Stimulated activated CD8-positive, alpha-beta memory T cell treated with anti-CD3 and anti-CD28 coated beads, Interleukin-7, amount 100 ng/mL, for 48 hours (primary cell): ENCODE results near the gene CLPTM1L.
A peak's percentile ranks its signal among the peaks of the same experiment; 100 is the strongest.
"Not testable (repeated sequence)": the region's sequence is repeated elsewhere in the genome, so short reads cannot be mapped to it uniquely, and the experiment has no call there.

Experiments
- DNase-seq, 2 donors: peaks; one replicate each; pipeline ENCODE4 v3.0.0-alpha.2; 2020; ENCODE audit warnings: low read depth in 1 of 2; ENCODE audit errors: extremely low read depth in 1 of 2

The CLPTM1L gene

GRCh38 chr5:1380910-1381309 is 36.0 kb upstream of the CLPTM1L start:
- no peak for DNase-seq

- DNase-seq = peak; percentile 18 to 26
Observed at GRCh38 chr5:1380011-1380817, 35.3 kb upstream of the CLPTM1L start.

DNA sequence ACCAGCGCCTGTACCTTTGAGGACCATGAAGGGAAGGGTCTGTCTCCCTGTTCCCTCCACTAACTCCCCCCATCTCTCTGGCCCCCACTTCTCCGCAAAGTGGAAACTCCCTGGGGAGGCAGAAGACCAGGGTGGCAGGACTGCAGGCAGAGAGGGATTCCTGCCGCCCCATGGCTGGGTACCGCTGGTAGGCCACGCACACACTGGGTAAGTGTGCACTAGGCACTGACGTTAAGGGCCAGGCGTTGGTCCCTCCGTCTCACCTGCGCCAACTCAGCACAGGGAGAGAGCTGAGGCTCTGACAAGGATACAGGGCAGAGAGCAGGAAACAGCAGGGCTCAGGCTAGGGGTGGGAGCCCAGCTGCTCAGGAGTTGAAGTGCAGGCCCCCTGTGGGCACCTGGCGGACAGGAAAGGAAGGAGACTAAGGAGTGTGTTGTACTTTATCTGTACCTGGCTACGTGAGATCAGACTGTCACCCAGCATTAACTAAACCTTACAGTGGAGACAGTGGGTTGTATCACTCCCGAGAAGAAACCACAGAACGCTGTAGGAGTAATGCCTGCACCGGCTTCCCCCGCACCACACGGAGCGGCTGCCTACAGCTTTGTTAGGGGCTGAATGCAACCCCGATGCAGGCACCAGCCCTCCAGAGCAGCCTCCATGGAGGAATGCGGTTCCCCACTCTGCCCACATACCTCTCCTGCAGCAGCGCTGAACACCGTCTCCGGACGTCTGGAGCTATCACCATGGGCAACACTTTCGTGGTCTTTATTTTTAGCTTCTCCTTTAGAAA is 34.2 kb upstream of the CLPTM1L start:
- no peak for DNase-seq

GRCh38 chr5:1378096-1378495 is 33.2 kb upstream of the CLPTM1L start:
- DNase-seq = no peak

DNA sequence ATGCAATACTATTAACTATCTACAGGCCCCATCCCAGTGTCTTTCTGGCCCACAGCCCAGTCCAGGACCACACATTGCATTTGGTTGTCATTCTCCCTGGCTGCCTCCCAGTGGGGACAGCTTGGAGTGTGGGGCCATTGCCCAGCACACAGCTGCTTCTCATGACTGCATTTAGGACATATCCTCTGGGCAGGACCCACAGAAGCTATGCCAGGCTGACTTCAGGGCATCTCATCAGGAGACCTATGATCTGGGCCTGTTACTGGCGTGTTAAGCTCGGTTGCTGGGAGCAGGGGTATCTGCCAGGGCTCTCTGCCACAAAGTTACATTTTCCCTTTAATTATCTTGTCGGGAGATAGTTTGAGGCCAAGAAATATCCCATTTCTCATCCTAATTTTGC is 32.1 kb upstream of the CLPTM1L start:
- no peak for DNase-seq

- no peak for DNase-seq
Observed at GRCh38 chr5:1375871-1376810, 31.2 kb upstream of the CLPTM1L start.

DNA sequence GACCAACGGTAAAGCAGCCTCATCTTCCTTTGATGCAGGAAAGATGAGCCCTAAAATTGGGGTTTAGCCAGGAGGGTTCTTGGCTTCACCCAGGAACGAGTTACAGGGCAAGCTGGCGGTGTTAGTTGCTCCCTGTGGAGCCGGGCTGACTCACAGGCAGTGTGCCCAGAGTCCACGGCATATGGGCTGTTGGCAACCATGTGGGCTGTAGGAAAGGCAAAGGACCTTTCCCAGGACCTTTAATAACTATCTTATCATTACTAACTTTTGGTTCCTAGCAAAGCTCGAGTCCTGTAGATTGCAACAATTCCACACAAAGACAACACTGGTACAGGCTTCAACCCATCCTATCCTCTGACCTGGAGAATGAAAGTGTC is 29.8 kb upstream of the CLPTM1L start:
- DNase-seq = no peak

DNA sequence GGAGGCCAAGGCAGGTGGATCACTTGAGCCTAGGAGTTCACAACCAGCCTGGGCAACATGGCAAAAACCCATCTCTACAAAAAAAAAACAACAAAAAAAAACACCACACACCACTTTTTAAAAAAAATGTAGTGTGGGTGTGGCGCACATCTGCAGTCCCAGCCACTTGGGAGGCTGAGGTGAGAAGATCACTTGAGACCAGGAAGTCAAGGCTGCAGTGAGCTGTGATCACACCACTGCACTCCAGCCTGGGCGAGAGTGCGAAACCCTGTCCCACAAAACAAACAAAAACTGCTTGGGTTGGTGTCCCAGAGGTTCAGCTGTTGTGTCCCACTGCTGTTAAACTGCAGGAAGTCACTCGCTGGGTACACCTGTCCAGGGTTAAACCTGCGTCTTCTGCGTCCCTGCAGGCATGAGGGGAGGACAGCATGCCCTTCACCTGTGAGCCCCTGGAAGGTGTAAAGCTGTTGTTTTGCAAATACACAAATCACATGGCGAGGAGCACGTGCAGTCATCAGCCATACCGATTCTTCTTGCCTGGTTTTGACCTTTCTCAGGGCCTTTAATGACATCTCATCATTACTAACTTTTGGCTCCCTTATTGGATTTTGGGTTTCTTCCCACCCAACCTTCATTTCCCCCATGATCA is 29.3 kb upstream of the CLPTM1L start:
- DNase-seq = no peak

DNA sequence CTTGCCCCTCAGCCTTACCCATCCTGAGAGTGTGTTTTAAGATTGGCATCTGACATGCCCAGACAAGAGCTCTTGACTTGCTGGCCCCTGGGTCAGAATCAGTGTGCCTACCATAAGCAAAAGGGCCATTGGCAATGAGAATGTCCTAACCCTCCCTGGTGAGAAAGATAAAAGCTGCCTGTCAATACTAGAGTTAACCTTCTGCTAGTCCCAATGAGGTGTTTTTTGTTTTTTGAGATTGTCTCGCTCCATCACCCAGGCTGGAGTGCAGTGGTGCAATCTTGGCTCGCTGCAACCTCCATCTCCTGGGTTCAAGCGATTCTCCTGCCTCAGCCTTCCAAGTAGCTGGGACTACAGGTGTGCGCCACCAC is 27.1 kb upstream of the CLPTM1L start:
- DNase-seq = not testable (repeated sequence)

DNA sequence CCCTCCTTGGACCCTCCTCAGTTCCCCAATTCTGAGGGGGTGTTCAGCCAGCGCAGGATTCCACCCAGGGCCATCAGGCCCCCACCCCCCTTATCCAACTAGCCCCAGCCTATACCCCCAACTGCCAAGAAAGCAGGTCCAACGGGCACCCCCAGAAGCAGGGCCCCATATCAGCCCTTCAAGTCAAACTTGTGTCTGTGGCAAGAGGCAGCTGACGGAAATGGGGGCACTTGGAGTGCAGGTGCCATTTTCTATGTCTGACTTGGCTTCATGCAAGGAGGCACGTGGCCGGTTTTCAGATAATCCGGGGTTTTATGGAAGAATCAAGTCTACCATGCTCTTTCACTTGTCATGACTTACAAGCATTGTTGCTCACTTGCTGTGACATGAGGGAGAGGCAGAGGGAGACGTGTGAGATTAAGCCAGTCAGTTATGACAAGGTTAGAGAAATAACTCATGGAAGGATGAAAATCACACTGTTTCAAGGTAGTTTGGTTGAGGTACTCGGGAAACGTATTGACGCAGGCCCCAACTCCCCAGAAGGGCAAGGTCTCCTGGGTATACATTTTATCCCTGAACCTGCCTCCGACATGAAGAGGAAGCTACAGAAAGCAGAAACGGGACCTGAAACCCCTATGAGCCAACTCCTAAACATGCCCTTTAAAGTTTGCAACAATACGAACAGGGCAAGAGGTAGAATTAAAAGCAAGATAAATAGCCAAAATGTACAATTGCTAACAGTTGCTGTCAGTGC is 26.5 kb upstream of the CLPTM1L start:
- no peak for DNase-seq

DNA sequence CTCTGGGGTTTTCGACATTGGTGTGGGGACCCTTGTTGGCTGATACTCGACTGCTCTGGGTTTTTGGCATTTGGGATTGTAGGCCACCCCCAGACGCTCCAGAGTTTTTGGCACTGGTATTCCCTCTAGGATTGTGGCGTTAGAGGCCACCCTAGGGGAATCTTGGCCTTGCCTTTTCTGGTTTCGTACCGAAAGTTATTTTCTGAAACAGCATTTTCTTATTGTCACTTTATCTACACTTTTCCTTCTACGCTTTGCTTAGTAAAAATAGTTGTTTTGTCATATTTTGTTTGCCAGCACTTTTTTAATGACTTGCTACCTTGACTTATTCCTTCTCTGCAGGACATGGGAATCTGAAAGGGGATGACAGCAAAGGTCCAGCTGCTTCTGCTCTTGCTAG is 25.1 kb upstream of the CLPTM1L start:
- DNase-seq = no peak

DNA sequence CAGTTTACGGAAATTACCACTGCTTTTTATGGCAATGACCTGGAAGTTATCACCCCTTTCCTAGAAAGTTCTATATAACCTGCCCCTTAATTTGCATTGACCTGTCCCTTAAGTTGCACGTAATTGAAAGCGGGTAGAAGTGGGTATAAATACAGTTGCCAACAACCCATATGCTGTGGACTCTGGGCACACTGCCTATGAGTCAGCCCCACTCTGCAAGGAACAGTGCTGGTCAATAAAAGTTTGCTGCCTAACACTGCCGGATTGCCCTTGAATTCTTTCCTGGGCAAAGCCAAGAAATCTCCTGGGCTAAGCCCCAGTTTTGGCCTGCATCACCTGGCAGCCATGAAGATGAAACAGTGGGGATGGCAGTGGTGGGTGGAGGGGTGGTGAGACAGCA is 23.9 kb upstream of the CLPTM1L start:
- DNase-seq = no peak

DNA sequence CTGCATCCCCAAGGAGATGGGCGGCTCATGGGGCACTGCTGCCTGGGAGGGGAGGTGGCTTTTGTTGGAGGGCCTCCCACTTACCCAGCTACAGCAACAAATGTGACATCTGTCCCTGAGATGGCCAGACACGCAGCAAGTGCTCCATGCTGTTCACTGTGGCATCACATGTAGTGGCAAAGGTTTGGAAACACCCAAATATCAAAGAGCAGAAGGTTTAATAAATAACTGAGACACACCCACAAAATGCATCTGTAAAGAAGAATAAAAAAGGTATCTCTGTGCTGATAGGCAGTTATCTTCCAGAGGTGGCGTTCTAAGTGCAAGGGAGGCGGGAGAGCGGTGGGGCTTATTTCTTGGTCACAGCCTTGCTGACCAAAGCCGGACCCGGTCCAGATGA is 23.3 kb upstream of the CLPTM1L start:
- DNase-seq = no peak

DNA sequence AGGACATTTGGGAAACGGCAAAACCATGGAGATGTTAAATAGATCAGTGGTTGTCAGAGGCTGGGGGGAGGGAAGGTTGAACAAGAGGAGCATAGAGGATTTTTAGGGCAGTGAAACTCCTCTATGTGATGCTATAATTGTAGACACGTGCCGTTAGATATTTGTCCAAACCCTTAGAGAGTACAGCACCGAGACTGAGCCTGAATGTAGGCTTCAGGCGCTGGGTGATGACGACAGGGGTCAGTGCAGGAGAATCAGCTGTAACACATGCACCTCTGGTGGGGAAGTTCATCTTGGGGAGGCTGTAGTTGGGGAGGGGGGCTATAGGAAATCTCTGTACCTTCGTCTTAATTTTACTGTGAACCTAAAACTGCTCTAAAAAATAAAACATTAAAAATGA is 22.2 kb upstream of the CLPTM1L start:
- DNase-seq = no peak

DNA sequence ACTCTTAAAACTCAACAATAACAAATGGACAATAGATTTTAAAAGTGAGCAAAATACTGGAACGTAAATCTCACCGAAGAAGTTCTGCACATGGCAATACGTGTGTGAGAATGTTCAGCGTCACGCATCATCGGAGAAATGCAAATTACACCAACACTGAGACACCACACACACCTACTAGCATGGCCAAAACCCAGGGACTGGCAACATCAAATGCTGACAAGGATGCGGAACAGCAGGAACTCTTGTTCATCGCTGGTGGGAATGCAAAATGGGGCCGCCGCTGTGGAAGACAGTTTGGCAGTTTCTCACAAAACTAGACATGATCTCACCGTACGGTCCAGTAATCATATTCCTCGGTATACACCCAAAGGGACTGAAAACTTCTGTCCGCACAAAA is 21.6 kb upstream of the CLPTM1L start:
- no peak for DNase-seq

DNA sequence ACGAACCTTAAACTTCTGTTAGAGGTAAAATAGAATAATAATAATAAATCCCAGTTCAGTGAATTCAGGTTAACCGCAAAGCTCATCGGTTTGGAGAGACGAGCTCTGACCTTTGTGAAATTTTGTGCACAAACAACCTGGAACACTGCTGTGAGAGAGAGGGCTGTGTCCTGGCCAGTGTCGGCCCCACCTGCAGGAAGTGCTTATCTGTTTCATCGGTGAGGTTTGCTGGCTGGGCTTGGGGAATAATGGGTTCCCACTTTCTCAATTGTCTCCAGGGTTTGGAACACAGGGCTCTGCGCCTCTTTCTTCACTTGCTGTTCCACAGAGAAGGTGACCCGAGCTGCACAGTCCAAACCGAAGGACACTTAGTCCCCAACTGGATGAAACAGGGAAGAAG is 19.3 kb upstream of the CLPTM1L start:
- no peak for DNase-seq

GRCh38 chr5:1363581-1363980 is 18.7 kb upstream of the CLPTM1L start:
- DNase-seq = no peak

DNA sequence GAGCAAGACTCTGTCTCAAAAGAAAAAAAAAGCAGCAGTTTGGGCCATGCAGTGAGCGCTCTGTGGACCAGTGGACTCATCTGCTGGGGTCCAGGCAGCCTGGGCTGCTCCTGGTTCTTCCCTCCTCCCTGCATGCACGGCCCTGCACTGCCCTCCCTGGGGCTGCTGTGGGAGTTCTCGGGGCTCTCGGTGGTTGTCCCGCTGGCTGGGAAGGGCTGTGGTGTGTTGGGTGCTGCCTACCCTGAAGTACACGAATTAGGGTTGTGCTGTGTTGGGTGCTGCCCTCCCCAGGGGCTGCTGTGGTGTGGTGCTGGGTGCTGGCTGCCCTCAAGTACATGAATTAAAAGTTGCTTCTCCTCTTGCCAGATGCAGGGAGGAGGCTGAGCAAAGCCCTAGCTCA is 18.3 kb upstream of the CLPTM1L start:
- DNase-seq = no peak

DNA sequence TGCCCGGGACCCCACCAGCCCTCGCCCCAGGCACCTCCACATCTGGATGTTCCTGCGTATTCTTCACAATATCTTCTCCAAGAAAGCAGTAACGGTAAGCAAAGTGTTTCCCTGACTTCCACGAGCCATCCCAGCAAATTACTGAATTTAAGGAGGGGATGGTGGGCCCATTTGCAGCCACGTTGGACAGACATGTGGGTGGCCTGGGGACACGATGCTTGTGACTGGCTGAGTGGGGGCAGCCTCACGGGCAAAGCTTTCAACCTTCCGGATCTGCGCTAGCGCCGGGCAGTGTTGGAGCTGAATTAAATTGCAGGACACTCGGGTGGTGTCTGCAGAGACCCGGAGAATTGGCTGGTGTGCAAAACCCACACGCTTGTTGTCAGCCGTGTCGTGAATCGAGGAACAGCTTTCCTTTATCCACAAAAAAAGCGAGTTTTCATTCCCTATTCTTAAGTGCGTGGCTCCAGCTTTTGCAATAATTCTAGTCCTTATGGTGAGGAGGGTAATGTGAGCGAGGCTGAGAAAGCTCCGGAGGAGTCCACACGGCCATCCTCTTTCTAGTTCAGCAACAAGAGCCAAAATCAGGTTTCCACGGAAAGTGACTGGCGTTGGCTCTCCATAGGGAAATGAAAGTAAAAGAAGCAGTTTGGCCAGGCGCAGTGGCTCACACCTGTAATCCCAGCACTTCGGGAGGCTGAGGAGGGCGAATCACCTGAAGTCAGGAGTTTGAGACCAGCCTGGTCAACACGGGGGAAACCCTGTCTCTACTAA is 17.5 kb upstream of the CLPTM1L start:
- DNase-seq = no peak
